Mammary epithelial cell (primary cell): ENCODE measurements around the gene ZGPAT.

Experiments
- EZH2 ChIP-seq: IDR thresholded peaks from 2 replicates; pipeline ENCODE4 v1.6.1; 2012; ENCODE audit warnings: low read length, inconsistent platforms, borderline replicate concordance
- TF ChIP-seq, protein P1 (sequence below), 2 donors: IDR thresholded peaks in 1 of 2; conservative IDR thresholded peaks in 1 of 2; 2 replicates each; pipeline ENCODE4 v1.5.1; 2011 to 2012; ENCODE audit warnings: inconsistent platforms in 2 of 2, low read length in 2 of 2, mild to moderate bottlenecking in 2 of 2, control low read depth in 1 of 2, low read depth in 1 of 2; ENCODE audit not compliant: insufficient read depth in 1 of 2; ENCODE audit errors: extremely low read depth in 1 of 2

DNA sequence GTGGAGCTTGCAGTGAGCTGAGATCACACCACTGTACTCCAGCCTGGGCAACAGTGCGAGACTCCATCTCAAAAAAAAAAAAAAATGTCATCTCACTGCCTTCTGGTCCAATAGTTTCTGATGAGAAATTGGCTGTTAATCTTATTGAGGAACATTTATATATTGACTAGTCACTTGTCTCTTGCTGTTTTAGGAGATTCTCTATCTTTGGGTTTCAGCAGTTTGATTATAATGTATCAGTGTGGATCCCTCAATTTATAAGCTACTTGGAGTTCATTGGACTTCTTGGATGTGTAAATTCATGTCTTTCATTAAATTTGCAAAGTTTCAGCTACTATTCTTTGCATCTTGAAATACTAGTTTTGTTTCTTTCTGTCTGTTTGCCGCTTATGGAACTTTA lies 11.2 kb downstream of the ZGPAT start:
- TF ChIP-seq, protein P1, sequence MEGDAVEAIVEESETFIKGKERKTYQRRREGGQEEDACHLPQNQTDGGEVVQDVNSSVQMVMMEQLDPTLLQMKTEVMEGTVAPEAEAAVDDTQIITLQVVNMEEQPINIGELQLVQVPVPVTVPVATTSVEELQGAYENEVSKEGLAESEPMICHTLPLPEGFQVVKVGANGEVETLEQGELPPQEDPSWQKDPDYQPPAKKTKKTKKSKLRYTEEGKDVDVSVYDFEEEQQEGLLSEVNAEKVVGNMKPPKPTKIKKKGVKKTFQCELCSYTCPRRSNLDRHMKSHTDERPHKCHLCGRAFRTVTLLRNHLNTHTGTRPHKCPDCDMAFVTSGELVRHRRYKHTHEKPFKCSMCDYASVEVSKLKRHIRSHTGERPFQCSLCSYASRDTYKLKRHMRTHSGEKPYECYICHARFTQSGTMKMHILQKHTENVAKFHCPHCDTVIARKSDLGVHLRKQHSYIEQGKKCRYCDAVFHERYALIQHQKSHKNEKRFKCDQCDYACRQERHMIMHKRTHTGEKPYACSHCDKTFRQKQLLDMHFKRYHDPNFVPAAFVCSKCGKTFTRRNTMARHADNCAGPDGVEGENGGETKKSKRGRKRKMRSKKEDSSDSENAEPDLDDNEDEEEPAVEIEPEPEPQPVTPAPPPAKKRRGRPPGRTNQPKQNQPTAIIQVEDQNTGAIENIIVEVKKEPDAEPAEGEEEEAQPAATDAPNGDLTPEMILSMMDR (conservative IDR thresholded peaks at IDR 0.05 in 1 of 2, IDR thresholded peaks at IDR 0.05 in 1 of 2; ENCODE audit: extremely low read depth in 1 of 2, insufficient read depth in 1 of 2, low read depth in 1 of 2, low read length in 2 of 2): no peak
- TF ChIP-seq EZH2: no peak
